H54 (cell line): ENCODE results near the gene SLC30A5.

Source experiments
- DNase-seq: peaks from one replicate; pipeline ENCODE4 v3.0.0; 2011; ENCODE audit warnings: low spot score, mixed read lengths; ENCODE audit not compliant: insufficient read length
- FAIRE-seq: peaks from 3 replicates; lab custom pipeline; 2011; peaks lifted over from hg19 to GRCh38; lab: Jason Lieb, UNC
- POLR2A ChIP-seq: IDR thresholded peaks from 2 replicates; pipeline ENCODE4 v1.6.1; 2011; ENCODE audit warnings: low read depth, mild to moderate bottlenecking, low read length

The SLC30A5 gene

DNA sequence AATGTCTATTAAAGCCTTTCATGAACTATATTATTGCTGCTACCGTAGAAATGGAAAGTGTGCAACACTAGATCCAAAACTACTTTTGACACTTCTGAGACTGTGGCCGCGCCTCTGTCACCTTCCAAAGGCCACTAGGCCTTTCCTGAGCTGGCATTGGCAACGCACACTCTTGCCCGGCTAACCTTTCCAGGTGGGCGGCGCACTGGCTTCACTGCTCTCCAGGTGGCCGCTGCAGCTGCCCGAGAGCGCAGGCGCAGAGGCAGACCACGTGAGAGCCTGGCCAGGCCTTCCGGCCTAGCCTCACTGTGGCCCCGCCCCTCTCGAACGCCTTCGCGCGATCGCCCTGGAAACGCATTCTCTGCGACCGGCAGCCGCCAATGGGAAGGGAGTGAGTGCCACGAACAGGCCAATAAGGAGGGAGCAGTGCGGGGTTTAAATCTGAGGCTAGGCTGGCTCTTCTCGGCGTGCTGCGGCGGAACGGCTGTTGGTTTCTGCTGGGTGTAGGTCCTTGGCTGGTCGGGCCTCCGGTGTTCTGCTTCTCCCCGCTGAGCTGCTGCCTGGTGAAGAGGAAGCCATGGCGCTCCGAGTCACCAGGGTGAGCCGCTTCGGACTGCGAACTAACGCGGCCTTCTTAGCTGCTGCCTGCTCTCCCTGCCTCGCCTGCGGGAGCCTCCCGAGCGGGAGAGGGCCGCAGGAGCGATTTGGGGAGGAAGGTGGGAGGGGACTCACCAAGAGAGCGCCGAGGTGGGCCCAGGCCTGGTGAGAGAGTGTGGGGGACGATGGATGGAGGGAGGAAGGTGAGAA lies 73.1 kb downstream of the SLC30A5 start, which contains the start of gene CCNB1:
TSS of gene CCNB1 (plus strand) at position 465 of the 807 bp plus-strand sequence. CDS start at position 578, 113 bp downstream.
- peak; percentile 59 for TF ChIP-seq POLR2A
- FAIRE-seq (peak; percentile 94), DNase-seq (peak; percentile 98)

DNA sequence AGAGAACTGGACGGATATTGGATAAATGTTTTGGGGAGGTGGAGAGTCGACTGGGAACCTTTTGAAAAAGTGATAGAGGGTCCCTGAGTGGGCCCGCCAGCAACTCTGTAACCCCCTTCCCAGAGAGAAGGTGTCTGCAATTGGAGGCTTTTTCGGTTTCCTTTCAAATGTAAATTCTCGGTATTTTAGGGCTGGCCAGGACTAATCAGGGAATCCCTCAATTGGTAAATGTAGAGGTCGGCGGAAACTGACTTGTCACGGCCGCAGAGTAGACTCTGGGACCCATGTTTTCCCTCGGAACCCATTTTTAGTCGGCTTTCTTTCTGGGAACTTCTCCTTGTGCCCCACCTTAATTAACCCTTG lies 73.7 kb downstream of the SLC30A5 start:
- no peak for FAIRE-seq
- no peak for DNase-seq
- TF ChIP-seq POLR2A: no peak

DNA sequence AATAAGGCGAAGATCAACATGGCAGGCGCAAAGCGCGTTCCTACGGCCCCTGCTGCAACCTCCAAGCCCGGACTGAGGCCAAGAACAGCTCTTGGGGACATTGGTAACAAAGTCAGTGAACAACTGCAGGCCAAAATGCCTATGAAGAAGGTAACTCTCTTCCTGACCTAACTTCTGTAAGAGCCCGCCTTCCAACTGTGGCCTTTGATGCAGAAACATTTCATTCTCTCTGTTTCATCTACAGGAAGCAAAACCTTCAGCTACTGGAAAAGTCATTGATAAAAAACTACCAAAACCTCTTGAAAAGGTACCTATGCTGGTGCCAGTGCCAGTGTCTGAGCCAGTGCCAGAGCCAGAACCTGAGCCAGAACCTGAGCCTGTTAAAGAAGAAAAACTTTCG lies 74.1 kb downstream of the SLC30A5 start:
- no peak for DNase-seq
- FAIRE-seq: no peak
- TF ChIP-seq POLR2A: no peak

DNA sequence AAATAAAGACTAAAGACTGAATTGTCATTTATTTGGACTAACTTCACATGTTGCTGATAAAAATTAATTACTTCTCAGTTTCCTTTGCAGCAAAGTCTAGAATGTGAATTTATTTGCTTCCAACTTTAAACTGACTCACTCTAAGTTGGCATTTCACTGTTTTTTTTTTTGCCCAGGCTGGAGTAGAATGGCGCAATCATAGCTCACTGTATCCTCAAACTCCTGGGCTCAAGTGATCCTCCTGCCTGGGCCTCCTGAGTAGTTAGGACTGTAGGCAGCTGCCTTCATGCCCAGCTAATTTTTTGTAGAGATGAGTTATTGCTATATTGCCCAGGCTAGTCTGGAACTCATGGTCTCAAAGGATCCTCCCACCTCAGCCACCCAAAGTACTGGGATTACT lies 76.7 kb downstream of the SLC30A5 start:
- FAIRE-seq: no peak
- DNase-seq: no peak

DNA sequence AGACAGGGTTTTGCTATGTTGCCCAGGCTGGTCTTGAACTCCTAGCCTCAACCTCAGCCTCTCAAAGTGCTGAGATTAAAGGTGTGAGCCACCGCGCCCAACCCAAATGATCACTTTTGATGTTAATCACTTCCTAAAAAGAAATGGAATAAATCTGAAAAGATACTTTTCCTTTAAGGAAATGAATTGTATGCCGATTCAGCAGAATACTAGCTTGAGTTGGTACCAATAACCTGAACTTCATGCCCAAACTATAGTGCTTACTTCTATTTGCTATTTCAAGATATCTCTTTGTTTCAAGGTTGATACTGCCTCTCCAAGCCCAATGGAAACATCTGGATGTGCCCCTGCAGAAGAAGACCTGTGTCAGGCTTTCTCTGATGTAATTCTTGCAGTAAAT lies 77.2 kb downstream of the SLC30A5 start:
- no peak for TF ChIP-seq POLR2A
- DNase-seq: no peak
- FAIRE-seq: no peak

More for the DNA sequence above, 76.7 kb downstream of the SLC30A5 start:
- TF ChIP-seq POLR2A: no peak
